Ovary (tissue), 3 donors: ENCODE measurements around the gene MPV17L.

ENCODE experiments used
- CTCF ChIP-seq, 3 donors: fragments of 450-650 bp in 2 of 3; fragments of 200-600 bp in 1 of 3; IDR thresholded peaks; one replicate each; pipeline versions ENCODE4 v1.5.1 to v1.8.0; 2016 to 2022; ENCODE audit warnings: antibody characterized with exemption in 3 of 3, mild to moderate bottlenecking in 1 of 3
- EP300 ChIP-seq: sonication (generic); formaldehyde crosslinking; IDR thresholded peaks from one replicate; pipeline ENCODE4 v1.6.1; 2017; ENCODE audit warnings: antibody characterized with exemption
- POLR2A ChIP-seq: fragments of 450-650 bp; IDR thresholded peaks from one replicate; pipeline ENCODE4 v1.6.1; 2017; ENCODE audit warnings: antibody characterized with exemption, mild to moderate bottlenecking, moderate library complexity
- donor health status: DM: no; HTN: no; CAD: no.

- no peak for TF ChIP-seq CTCF (IDR thresholded peaks at IDR 0.05)
- peak; percentile 34 for TF ChIP-seq POLR2A
- no peak for TF ChIP-seq EP300
Measured at GRCh38 chr16:15434425-15435215, 39.1 kb downstream of the MPV17L start, which contains the start of gene BMERB1.
